Stimulated activated CD4-positive, alpha-beta T cell treated with anti-CD3 and anti-CD28 coated beads, TNF-alpha, amount 100 ng/mL, for 24 hours (primary cell): ENCODE data around the gene GOLM1.

Experiments used
- DNase-seq, 3 experiments: peaks; one replicate each; pipeline ENCODE4 v3.0.0-alpha.2; 2020; ENCODE audit warnings: low read depth in 3 of 3

Gene GOLM1

GRCh38 chr9:86045654-86046053, 53.7 kb downstream of the GOLM1 start:
- no peak for DNase-seq

GRCh38 chr9:86043999-86044398, 55.4 kb downstream of the GOLM1 start:
- DNase-seq = no peak

- no peak for DNase-seq
Observed at GRCh38 chr9:86043586-86043985, 55.8 kb downstream of the GOLM1 start.

DNA sequence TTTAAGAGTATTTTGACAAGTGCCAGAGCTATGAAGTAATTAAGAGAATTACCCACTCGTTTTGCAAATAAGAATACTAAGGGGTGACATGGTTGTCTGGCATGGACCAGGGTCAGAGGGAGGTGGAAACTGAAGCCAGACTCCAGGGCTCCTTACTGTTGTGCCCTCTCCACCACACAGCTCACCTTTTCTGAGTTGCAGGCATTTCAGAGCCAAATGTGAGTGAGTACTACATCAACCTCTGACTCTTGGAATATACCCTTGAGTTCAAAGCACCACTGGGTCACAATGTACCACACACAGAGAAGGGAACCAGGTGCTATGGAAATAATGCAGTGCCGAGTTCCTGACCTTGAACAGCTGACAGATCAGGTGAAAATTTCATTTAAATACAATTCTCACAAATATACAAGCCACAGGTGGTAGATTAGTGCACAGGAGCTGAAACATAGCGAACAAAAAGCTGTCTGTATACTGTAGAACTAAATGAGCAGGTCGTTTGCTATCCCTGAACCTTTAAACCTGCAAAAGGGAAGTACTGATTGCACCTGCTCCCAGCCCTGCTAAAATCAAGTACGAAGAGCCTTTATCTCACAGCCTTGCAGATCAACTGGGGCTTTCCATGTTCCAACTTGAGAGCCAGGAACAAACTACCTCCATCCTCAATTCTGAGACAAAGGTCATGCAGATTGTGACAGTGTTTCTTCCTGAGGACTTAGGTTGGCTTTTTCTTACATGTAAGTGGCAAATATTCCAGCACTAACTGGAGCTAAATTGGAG, 57.0 kb downstream of the GOLM1 start:
- DNase-seq = no peak

DNA sequence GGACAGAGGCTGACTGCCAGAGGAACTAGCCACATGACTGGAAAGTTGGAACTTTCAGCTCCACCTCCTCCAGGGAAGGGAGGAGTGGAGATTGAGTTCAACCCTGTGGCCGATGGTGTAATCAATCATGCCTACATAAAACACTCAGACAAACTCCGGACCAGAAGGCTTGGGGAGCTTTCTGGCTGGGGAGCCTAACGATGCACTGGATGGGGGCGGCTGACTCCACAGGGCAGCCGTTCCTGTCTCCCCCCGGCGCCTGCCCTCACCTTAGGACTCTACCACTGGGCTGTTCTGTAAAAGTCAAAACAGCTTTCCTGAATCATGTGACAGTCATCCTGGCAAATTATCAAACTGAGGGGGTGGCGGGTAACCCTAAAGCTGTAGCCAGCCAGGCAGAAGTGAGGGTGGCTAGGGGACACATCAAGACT, 58.0 kb downstream of the GOLM1 start:
- DNase-seq = no peak

GRCh38 chr9:86040861-86041155, 58.5 kb downstream of the GOLM1 start:
- DNase-seq = no peak

- DNase-seq = no peak
Observed at GRCh38 chr9:86039991-86040860, 59.1 kb downstream of the GOLM1 start.

DNA sequence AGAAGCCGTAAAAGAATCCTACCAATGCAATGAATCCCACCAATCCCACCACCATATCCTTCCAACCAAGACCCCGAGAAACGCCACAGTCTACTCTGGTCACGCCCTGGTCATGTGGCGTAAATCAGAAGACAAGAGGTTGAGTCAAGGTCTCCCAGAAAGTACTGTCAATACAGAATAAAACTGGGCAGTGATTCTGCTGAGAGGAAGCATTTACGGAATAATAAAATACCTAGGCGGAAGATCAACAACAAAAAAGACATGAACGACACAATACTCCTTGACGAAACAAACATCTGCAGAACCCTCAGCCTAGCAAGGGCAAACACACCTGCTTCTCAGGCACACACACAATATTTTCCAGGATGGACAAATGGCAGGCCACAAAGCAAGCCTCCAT, 62.8 kb downstream of the GOLM1 start:
- no peak for DNase-seq

DNA sequence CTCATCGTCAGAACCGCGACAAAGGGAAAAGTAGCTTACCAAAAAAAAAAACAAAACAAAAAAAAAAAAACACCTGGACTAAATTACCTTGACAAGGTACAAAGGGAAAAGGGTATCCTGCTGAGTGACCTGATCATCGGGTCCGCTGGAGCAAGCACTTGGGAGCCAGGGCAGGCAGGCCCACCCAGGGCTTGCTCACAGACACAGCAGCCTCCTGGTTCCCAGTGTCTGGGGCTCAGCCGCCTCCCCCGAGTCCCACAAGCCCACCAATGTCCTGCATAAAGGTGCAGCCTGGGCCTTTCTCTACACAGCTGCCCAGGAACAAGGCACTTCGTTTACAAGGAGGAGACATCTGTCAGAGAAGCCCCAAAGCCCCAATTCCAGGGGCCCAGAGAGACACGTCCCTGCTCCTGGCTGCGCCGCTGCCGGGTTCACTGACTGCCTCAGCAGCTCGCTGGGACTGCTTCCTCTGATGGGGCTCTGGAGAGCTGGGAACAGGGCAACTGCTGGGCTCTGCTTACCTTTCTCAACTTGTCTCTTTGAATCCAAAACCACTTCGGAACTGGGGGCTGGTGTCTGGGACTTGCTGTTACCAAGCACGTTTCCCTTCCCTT, 63.4 kb downstream of the GOLM1 start:
- no peak for DNase-seq

- no peak for DNase-seq
Observed at GRCh38 chr9:86034863-86035734, 64.3 kb downstream of the GOLM1 start.

GRCh38 chr9:86027767-86028166, 71.6 kb downstream of the GOLM1 start:
- no peak for DNase-seq

- no peak for DNase-seq
Observed at GRCh38 chr9:86022687-86023266, 76.6 kb downstream of the GOLM1 start.

- DNase-seq = no peak
Observed at GRCh38 chr9:86021166-86021565, 78.2 kb downstream of the GOLM1 start.

GRCh38 chr9:86020731-86021130, 78.6 kb downstream of the GOLM1 start:
- no peak for DNase-seq

DNA sequence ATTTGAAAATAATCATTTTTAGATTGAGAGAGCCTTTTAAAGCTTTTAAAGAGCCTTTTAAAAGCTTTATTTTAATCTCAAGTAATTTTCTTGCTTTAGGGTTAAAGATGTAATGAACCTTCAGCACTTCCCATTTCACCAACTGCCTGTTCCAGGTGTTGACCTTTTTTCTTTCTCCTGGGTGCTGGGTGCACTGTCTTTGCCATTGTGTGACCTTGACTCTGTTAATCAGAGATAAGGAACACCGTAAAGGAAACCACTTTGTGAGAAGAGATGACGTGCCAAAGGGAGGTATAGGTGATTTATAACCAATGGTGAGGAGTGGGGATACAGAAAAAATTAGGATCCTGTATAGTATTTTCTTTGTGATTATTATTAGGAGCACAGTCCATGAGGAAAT, 90.2 kb downstream of the GOLM1 start:
- no peak for DNase-seq

DNA sequence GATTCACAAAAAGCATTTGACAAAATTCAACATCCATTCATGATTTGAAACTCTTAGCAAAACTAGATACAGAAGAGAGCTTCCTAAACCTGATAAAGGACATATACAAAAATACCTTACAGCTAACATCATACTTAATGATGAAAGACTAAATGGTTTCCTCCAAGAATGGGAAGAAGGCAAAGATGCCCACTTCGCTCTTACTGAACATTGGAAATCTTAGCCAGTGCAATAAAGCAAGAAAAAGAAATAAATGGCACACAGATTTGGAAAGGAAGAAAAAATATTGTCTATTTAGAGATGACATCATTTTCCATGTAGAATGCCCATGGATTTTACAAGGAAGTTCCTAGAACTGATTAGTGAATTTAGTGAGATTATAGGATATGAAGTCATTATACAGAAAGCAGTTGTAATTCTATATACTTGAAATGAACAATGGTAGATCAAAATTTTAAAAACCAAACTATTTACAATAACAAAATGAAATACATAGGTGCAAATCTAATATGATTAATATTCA, 94.0 kb downstream of the GOLM1 start:
- no peak for DNase-seq

- DNase-seq = no peak
Observed at GRCh38 chr9:85995599-85995998, 103.8 kb downstream of the GOLM1 start.

- no peak for DNase-seq
Observed at GRCh38 chr9:85995097-85995496, 104.3 kb downstream of the GOLM1 start.

DNA sequence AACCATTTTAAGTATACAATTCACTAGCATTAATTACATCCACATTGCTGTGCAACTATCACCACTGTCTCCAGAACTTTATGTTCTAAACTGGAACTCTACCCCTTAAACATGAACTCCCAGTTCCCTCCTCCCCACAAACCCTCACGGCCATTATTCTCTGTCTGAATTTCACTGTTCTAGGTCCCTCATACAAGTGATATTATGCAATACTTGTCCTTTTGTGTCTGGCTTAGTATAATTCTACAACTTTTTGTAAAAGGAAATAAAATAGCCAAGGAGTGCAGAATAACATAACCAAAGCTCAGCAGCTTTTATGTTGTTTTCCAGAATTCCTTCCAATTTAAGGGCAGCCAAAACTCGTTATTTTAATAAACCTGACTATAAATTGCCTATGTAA, 105.2 kb downstream of the GOLM1 start:
- DNase-seq = no peak

GRCh38 chr9:85987236-85987635, 112.1 kb downstream of the GOLM1 start:
- DNase-seq = no peak

- DNase-seq = no peak
Observed at GRCh38 chr9:85984457-85984856, 114.9 kb downstream of the GOLM1 start.
